GM12801 (cell line): ENCODE results near the gene BBS9.

Experiments used
- TF ChIP-seq, protein P1 (sequence below): IDR thresholded peaks from one replicate; pipeline ENCODE4 v1.5.1; 2011; ENCODE audit warnings: control low read depth; ENCODE audit not compliant: insufficient read length; ENCODE audit errors: extremely low read depth

BBS9 gene

GRCh38 chr7:33298848-33299247, 169.5 kb downstream of the BBS9 start:
- TF ChIP-seq, protein P1, sequence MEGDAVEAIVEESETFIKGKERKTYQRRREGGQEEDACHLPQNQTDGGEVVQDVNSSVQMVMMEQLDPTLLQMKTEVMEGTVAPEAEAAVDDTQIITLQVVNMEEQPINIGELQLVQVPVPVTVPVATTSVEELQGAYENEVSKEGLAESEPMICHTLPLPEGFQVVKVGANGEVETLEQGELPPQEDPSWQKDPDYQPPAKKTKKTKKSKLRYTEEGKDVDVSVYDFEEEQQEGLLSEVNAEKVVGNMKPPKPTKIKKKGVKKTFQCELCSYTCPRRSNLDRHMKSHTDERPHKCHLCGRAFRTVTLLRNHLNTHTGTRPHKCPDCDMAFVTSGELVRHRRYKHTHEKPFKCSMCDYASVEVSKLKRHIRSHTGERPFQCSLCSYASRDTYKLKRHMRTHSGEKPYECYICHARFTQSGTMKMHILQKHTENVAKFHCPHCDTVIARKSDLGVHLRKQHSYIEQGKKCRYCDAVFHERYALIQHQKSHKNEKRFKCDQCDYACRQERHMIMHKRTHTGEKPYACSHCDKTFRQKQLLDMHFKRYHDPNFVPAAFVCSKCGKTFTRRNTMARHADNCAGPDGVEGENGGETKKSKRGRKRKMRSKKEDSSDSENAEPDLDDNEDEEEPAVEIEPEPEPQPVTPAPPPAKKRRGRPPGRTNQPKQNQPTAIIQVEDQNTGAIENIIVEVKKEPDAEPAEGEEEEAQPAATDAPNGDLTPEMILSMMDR = no peak

- TF ChIP-seq, protein P1 = no peak
Observed at GRCh38 chr7:33299425-33299824, 170.1 kb downstream of the BBS9 start.

GRCh38 chr7:33300131-33300530, 170.8 kb downstream of the BBS9 start:
- TF ChIP-seq, protein P1 = no peak

DNA sequence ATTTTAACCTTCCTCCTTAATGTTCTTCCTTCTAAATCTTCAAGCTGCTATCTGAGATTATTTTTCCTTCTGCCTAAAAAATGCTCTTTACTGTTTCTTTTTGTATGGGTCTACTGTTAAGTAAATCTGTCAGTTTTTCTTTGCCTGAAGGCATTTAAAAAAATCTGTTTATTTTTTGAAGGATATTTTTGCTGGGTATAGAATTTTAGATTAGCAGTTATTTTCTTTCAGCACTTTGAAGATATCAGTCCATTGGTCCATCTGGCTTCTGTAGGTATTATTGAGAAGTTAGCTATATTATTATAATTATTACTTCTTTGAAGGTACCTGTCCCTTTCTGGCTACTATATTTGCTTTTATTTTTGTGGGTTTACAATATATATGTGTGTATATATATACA, 171.4 kb downstream of the BBS9 start:
- TF ChIP-seq, protein P1 = no peak

- TF ChIP-seq, protein P1 = no peak
Observed at GRCh38 chr7:33307205-33307604, 177.8 kb downstream of the BBS9 start.

GRCh38 chr7:33310546-33310945, 181.2 kb downstream of the BBS9 start:
- TF ChIP-seq, protein P1 = no peak

- TF ChIP-seq, protein P1 = no peak
Observed at GRCh38 chr7:33325754-33326484, 196.6 kb downstream of the BBS9 start.
